Tibial artery (tissue), 4 donors: Measurements from ENCODE around the gene PILRB.
"Not testable (repeated sequence)": the region's sequence is repeated elsewhere in the genome, so short reads cannot be mapped to it uniquely, and the experiment has no call there.

ENCODE experiments used
- DNase-seq, 2 donors: peaks; one replicate each; pipeline ENCODE4 v3.0.0-alpha.2; 2019
- H3K27ac ChIP-seq, 2 donors: fragments of 200-600 bp; sonication (generic) in 1 of 2; 1 replicate in 1 of 2; 2 replicates in 1 of 2; pipeline ENCODE4 v1.5.1; 2018 to 2019; ENCODE audit warnings: mild to moderate bottlenecking in 1 of 2
- H3K27me3 ChIP-seq, 2 donors: fragments of 200-600 bp; sonication (generic) in 1 of 2; one replicate each; pipeline versions ENCODE4 v1.5.1 to v1.6.0; 2016 to 2019
- H3K36me3 ChIP-seq, 3 donors: fragments of 200-600 bp; sonication (generic) in 2 of 3; one replicate each; pipeline ENCODE4 v1.5.1; 2016 to 2019; ENCODE audit warnings: mild to moderate bottlenecking in 2 of 3
- H3K4me1 ChIP-seq, 4 donors: fragments of 200-600 bp; sonication (generic) in 2 of 4; 1 replicate in 3 of 4; 2 replicates in 1 of 4; pipeline ENCODE4 v1.5.1; 2016 to 2019
- H3K4me3 ChIP-seq, 2 donors: fragments of 200-600 bp; sonication (generic) in 1 of 2; 1 replicate in 1 of 2; 2 replicates in 1 of 2; pipeline ENCODE4 v1.5.1; 2018 to 2019; ENCODE audit warnings: mild to moderate bottlenecking in 2 of 2
- H3K9me3 ChIP-seq, 3 donors: fragments of 200-600 bp; sonication (generic) in 1 of 3; one replicate each; pipeline ENCODE4 v1.5.1; 2016 to 2019
- intact Hi-C: fragments of 100-400 bp; cut with DNase I; formaldehyde crosslinking; loops from one replicate; pipeline ENCODE4 v1.15.0; 2023; ENCODE audit warnings: low total_unique reads
- TF ChIP-seq, protein P1 (sequence below), 2 experiments: fragments of 200-600 bp in 1 of 2; fragments of 450-650 bp in 1 of 2; IDR thresholded peaks; one replicate each; pipeline ENCODE4 v1.5.1; 2017 to 2019; ENCODE audit warnings: antibody characterized with exemption in 2 of 2, mild to moderate bottlenecking in 1 of 2, moderate library complexity in 1 of 2

PILRB gene

DNA sequence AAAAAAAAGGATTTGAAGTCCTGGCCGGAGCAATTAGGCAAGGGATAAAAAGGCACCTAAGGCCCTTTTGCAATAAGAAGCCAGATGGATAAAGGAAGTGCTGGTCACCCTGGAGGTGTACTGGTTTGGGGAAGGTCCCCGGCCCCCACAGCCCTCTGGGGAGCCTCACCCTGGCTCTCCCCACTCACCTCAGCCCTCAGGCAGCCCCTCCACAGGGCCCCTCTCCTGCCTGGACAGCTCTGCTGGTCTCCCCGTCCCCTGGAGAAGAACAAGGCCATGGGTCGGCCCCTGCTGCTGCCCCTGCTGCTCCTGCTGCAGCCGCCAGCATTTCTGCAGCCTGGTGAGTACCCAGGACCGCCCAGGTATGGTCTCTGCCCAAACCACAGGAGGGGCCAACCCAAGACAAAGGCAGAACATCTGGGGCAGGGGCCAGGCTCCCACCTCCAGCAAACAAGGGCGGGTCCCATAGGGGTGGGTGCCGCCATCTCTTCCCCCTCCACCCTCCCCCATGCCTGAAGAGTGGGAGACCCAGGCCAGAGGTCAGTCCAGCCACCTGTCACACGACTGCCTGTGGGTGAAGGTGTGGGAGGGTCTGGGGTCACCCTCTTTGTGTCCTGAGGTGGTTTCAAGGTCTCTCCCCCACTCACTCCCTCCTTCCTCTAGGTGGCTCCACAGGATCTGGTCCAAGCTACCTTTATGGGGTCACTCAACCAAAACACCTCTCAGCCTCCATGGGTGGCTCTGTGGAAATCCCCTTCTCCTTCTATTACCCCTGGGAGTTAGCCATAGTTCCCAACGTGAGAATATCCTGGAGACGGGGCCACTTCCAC is at the start of gene PILRB:
Gene PILRB (plus strand): TSS at position 91 of the 830 bp plus-strand sequence. CDS start 186 bp downstream, at position 277.
- Histone ChIP-seq H3K4me1 (no peaks in the 10 kb centered on the region), H3K4me3 (no peak within 1 kb of the TSS), H3K27ac (no peak within 1 kb of the TSS), H3K27me3 (no peaks in the 10 kb centered on the region), H3K9me3 (no peaks in the 10 kb centered on the region), H3K36me3 (peaks cover 73 to 100% (median 96%) of the 10 kb centered on the region in 3 donors)
- intact Hi-C loops = no loop called here
- no peak for DNase-seq
- TF ChIP-seq, protein P1, sequence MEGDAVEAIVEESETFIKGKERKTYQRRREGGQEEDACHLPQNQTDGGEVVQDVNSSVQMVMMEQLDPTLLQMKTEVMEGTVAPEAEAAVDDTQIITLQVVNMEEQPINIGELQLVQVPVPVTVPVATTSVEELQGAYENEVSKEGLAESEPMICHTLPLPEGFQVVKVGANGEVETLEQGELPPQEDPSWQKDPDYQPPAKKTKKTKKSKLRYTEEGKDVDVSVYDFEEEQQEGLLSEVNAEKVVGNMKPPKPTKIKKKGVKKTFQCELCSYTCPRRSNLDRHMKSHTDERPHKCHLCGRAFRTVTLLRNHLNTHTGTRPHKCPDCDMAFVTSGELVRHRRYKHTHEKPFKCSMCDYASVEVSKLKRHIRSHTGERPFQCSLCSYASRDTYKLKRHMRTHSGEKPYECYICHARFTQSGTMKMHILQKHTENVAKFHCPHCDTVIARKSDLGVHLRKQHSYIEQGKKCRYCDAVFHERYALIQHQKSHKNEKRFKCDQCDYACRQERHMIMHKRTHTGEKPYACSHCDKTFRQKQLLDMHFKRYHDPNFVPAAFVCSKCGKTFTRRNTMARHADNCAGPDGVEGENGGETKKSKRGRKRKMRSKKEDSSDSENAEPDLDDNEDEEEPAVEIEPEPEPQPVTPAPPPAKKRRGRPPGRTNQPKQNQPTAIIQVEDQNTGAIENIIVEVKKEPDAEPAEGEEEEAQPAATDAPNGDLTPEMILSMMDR (IDR thresholded peaks at IDR 0.05) = no peak

DNA sequence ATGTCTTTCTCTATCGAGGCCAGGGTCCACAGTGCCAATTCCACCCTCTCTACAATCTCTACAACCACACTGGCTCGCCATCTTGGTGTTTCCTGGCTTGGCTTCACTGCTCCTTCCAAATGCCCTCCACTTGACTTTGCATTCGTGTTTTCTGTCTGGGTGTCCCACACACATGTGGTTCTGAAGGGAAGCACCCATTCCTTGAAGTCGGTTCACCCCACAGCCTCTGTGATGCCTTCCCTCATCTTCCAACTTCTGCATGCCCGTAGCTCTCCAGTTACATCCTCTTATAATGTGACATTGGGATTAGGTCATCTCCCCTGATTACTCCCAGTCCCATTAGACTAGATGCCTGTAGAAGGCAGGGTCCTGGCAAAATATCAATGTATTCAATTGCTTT is 39.6 kb upstream of the PILRB start:
- intact Hi-C loops = not testable (repeated sequence)

DNA sequence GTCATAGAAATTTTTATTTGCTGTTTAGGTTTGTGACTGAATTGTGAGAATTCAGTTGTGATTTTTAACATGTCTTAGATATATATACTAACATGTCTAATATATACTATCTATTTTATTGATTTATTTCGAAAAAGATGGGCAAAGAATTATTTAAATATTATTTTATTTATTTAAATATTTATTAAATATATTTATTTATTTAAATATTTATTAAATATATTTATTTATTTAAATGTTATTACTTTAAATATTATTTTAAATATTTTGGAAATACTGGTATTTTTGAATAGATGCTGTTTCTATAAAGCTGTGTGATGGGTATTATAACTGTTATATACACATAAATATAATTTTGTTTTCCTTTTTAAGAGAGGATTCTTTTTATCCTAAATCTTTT is 36.3 kb upstream of the PILRB start:
- H3K9me3 ChIP-seq, DNase-seq, H3K27me3 ChIP-seq, intact Hi-C loops, H3K4me1 ChIP-seq, H3K4me3 ChIP-seq, H3K27ac ChIP-seq: not testable (repeated sequence)
- H3K36me3 ChIP-seq = peaks cover 0 to 53% (median 21%) of the 10 kb centered on the region in 3 donors

More for the DNA sequence above, 39.6 kb upstream of the PILRB start:
- not testable (repeated sequence) for H3K4me1 ChIP-seq, H3K4me3 ChIP-seq, DNase-seq, H3K27me3 ChIP-seq, H3K27ac ChIP-seq, H3K9me3 ChIP-seq
- H3K36me3 ChIP-seq = peaks cover 0 to 27% (median 0%) of the 10 kb centered on the region in 3 donors

DNA sequence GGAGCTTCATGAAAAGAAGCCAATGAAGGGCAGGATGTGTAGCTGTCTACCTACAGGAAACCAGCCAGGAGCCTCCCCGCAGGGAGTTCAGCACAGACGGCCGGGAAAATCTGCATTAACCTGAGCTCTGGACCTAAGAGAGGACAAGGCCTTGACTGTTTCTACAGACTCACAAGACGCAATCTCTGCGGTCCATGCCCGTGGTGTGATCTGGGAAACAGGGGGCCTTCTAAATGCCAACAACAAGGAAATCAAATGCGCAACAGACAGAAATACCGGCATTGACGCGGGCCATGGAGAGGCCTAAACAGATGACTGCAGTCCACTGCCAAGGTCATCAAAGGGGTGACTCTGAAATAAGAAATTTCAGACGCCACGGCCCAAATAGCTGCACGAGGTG is 33.7 kb upstream of the PILRB start:
- H3K27me3 ChIP-seq, H3K9me3 ChIP-seq, intact Hi-C loops, H3K27ac ChIP-seq, H3K4me1 ChIP-seq, DNase-seq, H3K4me3 ChIP-seq: not testable (repeated sequence)
- peaks cover 11 to 69% (median 35%) of the 10 kb centered on the region in 3 donors for H3K36me3 ChIP-seq

DNA sequence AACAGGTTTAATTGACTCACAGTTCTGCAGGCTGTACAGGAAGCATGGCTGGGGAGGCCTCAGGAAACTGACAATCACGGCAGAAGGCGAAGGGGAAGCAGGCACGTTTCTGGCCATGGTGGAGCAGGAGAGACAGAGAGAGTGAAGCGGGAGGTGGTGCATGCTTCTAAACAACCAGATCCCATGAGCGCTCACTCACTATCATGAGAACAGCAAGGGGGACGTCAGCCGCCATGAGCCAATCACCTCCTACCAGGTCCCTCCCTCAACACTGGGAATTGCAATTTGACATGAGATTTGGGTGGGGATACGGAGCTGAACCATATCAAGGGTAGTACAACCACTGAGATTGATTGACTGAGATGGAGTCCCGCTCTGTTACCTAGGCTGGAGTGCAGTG is 32.2 kb upstream of the PILRB start:
- H3K4me1 ChIP-seq, H3K9me3 ChIP-seq, intact Hi-C loops, DNase-seq, H3K27me3 ChIP-seq, H3K4me3 ChIP-seq, H3K27ac ChIP-seq: not testable (repeated sequence)
- peaks cover 11 to 59% (median 35%) of the 10 kb centered on the region in 3 donors for H3K36me3 ChIP-seq

DNA sequence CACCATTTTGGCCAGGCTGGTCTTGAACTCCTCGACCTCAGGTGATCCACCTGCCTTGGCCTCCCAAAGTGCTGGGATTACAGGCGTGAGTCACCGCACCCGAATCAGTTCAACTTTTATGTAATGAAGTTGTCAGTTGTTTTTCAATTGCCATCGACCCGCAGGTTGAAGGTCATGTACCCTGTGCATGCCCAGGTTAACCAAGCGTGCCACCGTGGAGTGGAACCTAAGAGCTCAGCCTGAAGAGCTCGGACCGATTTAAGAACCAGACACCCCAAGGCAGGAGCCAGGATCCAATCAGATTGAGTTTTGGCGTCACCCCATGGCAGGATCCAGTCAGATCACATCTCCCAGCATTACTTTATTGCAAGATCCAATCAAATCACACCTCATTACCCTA is 31.0 kb upstream of the PILRB start:
- H3K4me3 ChIP-seq, intact Hi-C loops, H3K9me3 ChIP-seq, H3K27ac ChIP-seq, H3K27me3 ChIP-seq, DNase-seq, H3K4me1 ChIP-seq: not testable (repeated sequence)
- H3K36me3 ChIP-seq = peaks cover 11 to 56% (median 35%) of the 10 kb centered on the region in 3 donors

DNA sequence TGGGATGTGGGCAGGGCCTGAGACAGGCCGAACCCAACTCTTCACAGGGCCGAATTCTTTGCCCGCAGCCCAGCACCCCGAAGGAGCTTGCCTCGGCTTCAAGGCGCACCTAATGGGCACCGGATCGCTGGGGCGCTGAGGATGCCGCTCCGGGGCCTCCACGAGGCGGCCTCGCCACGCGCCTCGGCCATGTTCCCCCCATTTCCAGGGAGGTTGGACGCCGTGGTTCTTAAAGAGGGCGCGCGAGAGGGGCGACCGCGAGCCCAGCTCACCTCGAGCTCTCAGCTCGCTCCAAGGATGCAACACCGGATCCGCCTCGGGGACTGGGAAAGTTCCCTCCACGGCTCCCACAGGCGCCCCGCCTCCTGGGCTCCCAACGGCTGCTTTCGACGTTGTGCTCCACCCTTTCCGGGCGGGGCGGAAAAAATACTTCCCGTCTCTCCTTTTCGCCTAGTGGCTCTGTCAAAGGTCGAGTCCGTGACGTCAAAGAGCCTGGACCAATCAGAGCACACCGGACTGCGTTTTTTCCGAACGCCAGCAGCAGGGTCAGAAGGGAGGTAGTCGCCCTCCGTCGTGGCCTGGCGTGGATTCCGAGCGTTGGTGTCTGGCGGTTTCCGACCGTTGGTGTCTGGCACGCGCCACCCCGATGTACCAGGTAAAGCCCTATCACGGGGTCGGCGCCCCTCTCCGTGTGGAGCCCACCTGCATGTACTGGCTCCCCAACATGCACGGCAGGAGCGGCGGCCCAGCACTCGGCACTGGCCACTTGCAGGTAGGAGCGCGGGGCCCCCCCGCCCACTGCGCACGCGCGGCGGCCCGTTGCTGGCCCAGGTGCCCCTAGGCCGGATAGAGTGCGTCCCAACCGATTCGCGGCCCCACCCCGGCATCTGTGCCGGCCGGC is 22.1 kb upstream of the PILRB start:
- H3K36me3 ChIP-seq, H3K27me3 ChIP-seq, intact Hi-C loops, H3K9me3 ChIP-seq: not testable (repeated sequence)
- H3K4me3 ChIP-seq = peak overlapping the region; percentile 82 to 83
- peaks cover 0 to 14% (median 6%) of the 10 kb centered on the region in 4 donors for H3K4me1 ChIP-seq
- H3K27ac ChIP-seq = peak overlapping the region; percentile 86 to 96
- DNase-seq = peak; percentile 91 to 98

DNA sequence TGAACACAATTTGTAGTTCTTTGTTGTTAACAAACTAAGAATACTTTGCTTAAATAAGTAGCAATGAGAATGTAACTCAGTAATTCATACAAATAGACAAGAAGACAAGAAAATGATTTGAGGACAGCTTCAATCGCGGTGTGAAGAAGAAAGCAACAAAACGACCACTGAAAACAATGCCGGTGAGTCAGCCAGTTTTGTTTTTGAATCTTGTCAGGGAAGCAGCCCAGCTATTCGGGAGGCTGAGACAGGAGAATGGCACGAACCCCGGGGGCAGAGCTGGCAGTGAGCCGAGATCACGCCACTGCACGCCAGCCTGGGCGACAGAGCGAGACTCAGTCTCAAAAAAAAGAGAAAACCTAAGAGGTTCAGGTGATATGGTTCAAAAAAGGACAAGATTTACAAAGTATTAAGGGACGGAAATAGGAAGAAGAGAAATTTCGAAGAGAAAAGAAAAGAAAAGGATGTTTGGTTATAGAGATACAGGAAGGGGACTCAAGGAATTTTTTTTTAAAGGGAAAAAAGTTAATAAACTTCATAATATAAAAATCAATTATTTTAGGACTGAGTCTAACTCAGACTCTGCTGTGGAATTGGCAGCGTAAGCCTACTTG is 19.7 kb upstream of the PILRB start:
- Histone ChIP-seq H3K36me3 (peaks cover 7 to 28% (median 18%) of the 10 kb centered on the region in 3 donors), H3K4me1 (peaks cover 0 to 14% (median 6%) of the 10 kb centered on the region in 4 donors)
- H3K27ac ChIP-seq, H3K27me3 ChIP-seq, intact Hi-C loops, DNase-seq, H3K4me3 ChIP-seq, H3K9me3 ChIP-seq: not testable (repeated sequence)

DNA sequence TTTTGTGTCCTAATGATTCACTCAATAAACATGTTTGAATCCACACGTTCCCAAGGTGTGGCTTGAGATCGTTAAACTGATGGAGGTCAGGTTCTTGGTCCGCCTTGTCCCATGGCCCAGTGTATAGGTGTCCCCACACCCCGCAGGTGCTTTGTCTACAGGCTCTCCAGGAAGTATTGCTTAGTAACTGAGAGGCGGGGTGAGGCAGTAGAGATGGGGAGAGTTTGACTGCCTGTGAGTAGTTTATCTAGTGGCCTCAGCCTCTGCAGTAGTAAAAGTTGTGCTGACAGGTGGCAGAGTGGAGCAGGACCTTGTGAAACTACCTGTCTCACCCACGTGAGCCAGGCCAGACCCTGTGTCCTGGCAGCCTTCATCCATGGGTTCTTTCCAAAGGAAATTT is 16.6 kb upstream of the PILRB start:
- DNase-seq, H3K27ac ChIP-seq, H3K9me3 ChIP-seq, intact Hi-C loops, H3K4me3 ChIP-seq, H3K27me3 ChIP-seq: not testable (repeated sequence)
- Histone ChIP-seq H3K4me1 (peaks cover 0 to 16% (median 8%) of the 10 kb centered on the region in 4 donors), H3K36me3 (peaks cover 7 to 45% (median 21%) of the 10 kb centered on the region in 3 donors)
